ENCODE results near the gene ZDHHC6. TPM values are rescaled to one million over a fixed set of nuclear protein-coding genes. Genes with fewer than 3 reads are reported as not detected.
A peak's percentile ranks its signal among the peaks of the same experiment; 100 is the strongest.

The ZDHHC6 gene
- total and polyA plus RNA-seq, 2 donors (not counting 1 experiment from before 2014, with no cell fraction given), result 30.5 to 61.2 TPM

DNA sequence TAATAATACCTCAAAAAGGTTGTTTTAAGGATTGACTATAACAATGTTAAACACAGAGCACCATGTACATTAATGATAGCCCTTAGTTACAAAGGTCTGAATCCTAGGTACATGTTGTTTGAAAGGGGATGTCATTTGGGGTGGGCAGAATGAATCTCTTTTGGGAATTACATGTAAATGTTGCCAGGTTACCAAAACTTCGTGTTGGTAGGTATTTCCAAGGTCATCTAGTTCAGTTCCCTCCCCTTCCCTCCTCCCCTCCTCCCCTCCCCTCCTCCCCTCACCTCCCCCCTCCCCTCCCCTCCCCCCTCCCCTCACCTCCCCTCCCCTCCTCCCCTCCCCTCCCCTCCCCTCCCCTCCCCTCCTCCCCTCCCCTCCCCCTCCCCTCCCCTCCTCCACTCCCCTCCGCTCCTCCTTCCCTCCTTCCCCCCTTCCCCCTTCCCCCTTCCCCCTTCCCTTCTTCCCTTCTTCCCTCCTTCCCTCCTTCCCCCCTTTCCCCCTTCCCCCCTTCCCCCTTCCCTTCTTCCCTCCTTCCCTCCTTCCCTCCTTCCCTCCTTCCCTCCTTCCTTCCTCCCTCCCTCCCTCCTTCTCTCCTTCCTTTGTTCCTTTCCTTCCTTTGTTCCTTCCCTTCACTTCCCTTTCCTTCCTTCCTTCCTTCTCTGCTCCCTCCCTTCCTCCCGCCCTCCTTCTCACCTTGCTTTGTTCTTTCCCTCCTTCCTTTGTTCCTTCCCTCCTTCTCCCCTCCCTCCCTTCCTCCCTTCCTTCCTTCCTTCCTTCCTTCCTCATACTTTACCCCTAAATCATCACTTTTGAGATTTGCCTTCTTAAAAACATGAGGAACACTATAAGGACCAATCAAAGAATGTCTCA lies 8.4 kb upstream of the ZDHHC6 start:
- Mint-ChIP-seq H3K27me3 (no peaks in the 10 kb centered on the region), H3K9me3 (ENCODE audit: insufficient read depth) (no peaks in the 10 kb centered on the region), H3K27ac (no peak overlapping the region), H3K4me3 (no peak overlapping the region), H3K4me1 (peaks cover 13% of the 10 kb centered on the region)
- ATAC-seq (ENCODE audit: low read depth) (no peak), DNase-seq (no peak)
- Histone ChIP-seq H3K36me3 (replicated peaks in 1 of 2; ENCODE audit: control extremely low read depth in 1 of 2, control insufficient read depth in 1 of 2, extremely low read depth in 1 of 2, insufficient read depth in 2 of 2, low read length in 1 of 2) (peaks cover 0 to 4% of the 10 kb centered on the region in 2 experiments), H3K27ac (ENCODE audit: low read length in 2 of 2) (no peak overlapping the region), H3K4me2 (replicated peaks; ENCODE audit: low read depth, low read length, poor library complexity, severe bottlenecking) (no peak overlapping the region), H3K27me3 (replicated peaks in 1 of 4; ENCODE audit: control extremely low read depth in 1 of 4, control insufficient read depth in 3 of 4, insufficient read depth in 4 of 4, low read length in 3 of 4) (no peaks in the 10 kb centered on the region), H3K9ac (ENCODE audit: low read length) (no peak overlapping the region), H3K4me1 (ENCODE audit: control insufficient read depth in 2 of 2, insufficient read depth in 2 of 2, low read length in 2 of 2) (no peaks in the 10 kb centered on the region), H4K20me1 (ENCODE audit: control insufficient read depth, insufficient read depth, low read length, poor library complexity, severe bottlenecking) (peaks cover 13% of the 10 kb centered on the region), H2AFZ (ENCODE audit: insufficient read depth, low read depth, low read length, poor library complexity, severe bottlenecking) (no peak overlapping the region), H3K79me2 (ENCODE audit: control insufficient read depth, insufficient read depth, low read length) (peaks cover 69% of the 10 kb centered on the region), H3K4me3 (ENCODE audit: control extremely low read depth in 1 of 5, extremely low read depth in 1 of 5, insufficient read depth in 1 of 5, low read depth in 2 of 5, low read length in 4 of 5) (no peak overlapping the region), H3K9me3 (ENCODE audit: control extremely low read depth in 1 of 3, control insufficient read depth in 2 of 3, insufficient read depth in 1 of 3, low read length in 2 of 3) (no peaks in the 10 kb centered on the region)
- POLR2A ChIA-PET, result no interaction called here
- CTCF ChIA-PET, result interaction anchor here (0.6 kb wide), 1 partner anchor 26 kb away, joined by 3 read pairs; no protein-coding TSS in a partner anchor
- intact Hi-C loops (cut with micrococcal nuclease), result no loop called here
- WGBS (ENCODE audit: insufficient coverage), result 90% methylated on average over 1 of the region's 3 CpGs
- no peak for TF ChIP-seq EZH2 (IDR thresholded peaks at IDR 0.05; ENCODE audit: borderline replicate concordance, insufficient read depth, low read depth, low read length, poor library complexity, severe bottlenecking)
- TF ChIP-seq, protein P1, sequence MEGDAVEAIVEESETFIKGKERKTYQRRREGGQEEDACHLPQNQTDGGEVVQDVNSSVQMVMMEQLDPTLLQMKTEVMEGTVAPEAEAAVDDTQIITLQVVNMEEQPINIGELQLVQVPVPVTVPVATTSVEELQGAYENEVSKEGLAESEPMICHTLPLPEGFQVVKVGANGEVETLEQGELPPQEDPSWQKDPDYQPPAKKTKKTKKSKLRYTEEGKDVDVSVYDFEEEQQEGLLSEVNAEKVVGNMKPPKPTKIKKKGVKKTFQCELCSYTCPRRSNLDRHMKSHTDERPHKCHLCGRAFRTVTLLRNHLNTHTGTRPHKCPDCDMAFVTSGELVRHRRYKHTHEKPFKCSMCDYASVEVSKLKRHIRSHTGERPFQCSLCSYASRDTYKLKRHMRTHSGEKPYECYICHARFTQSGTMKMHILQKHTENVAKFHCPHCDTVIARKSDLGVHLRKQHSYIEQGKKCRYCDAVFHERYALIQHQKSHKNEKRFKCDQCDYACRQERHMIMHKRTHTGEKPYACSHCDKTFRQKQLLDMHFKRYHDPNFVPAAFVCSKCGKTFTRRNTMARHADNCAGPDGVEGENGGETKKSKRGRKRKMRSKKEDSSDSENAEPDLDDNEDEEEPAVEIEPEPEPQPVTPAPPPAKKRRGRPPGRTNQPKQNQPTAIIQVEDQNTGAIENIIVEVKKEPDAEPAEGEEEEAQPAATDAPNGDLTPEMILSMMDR (IDR thresholded peaks at IDR 0.05), result no peak

GRCh38 chr10:112448888-112449287 lies 2.2 kb upstream of the ZDHHC6 start:
- intact Hi-C loops (cut with micrococcal nuclease), result no loop called here
- Histone ChIP-seq H3K9me3 (ENCODE audit: control extremely low read depth in 1 of 3, control insufficient read depth in 2 of 3, insufficient read depth in 1 of 3, low read length in 2 of 3) (no peaks in the 10 kb centered on the region), H3K79me2 (ENCODE audit: control insufficient read depth, insufficient read depth, low read length) (peaks cover 76% of the 10 kb centered on the region), H3K36me3 (replicated peaks in 1 of 2; ENCODE audit: control extremely low read depth in 1 of 2, control insufficient read depth in 1 of 2, extremely low read depth in 1 of 2, insufficient read depth in 2 of 2, low read length in 1 of 2) (peaks cover 0 to 2% of the 10 kb centered on the region in 2 experiments), H2AFZ (ENCODE audit: insufficient read depth, low read depth, low read length, poor library complexity, severe bottlenecking) (no peak overlapping the region), H3K27me3 (replicated peaks in 1 of 4; ENCODE audit: control extremely low read depth in 1 of 4, control insufficient read depth in 3 of 4, insufficient read depth in 4 of 4, low read length in 3 of 4) (no peaks in the 10 kb centered on the region), H3K27ac (ENCODE audit: low read length in 2 of 2) (no peak overlapping the region), H4K20me1 (ENCODE audit: control insufficient read depth, insufficient read depth, low read length, poor library complexity, severe bottlenecking) (peaks cover 7% of the 10 kb centered on the region), H3K4me1 (ENCODE audit: control insufficient read depth in 2 of 2, insufficient read depth in 2 of 2, low read length in 2 of 2) (peaks cover 20 to 23% of the 10 kb centered on the region in 2 donors), H3K9ac (ENCODE audit: low read length) (no peak overlapping the region), H3K4me2 (replicated peaks; ENCODE audit: low read depth, low read length, poor library complexity, severe bottlenecking) (peak overlapping the region; percentile 91), H3K4me3 (ENCODE audit: control extremely low read depth in 1 of 5, extremely low read depth in 1 of 5, insufficient read depth in 1 of 5, low read depth in 2 of 5, low read length in 4 of 5) (no peak overlapping the region)
- Mint-ChIP-seq H3K27ac (peak overlapping the region; percentile 43), H3K27me3 (no peaks in the 10 kb centered on the region), H3K4me3 (peak overlapping the region; percentile 91), H3K4me1 (peaks cover 47% of the 10 kb centered on the region), H3K9me3 (ENCODE audit: insufficient read depth) (no peaks in the 10 kb centered on the region)
- ChIA-PET CTCF (interaction anchor here (1.2 kb wide), 1 partner anchor 8 kb away, joined by 3 read pairs; no protein-coding TSS in a partner anchor), POLR2A (no interaction called here)
- WGBS (ENCODE audit: insufficient coverage), result 91% methylated on average over 4 of the region's 4 CpGs
- ATAC-seq (ENCODE audit: low read depth) (no peak), DNase-seq (no peak)
- TF ChIP-seq EZH2 (IDR thresholded peaks at IDR 0.05; ENCODE audit: borderline replicate concordance, insufficient read depth, low read depth, low read length, poor library complexity, severe bottlenecking), result no peak
- TF ChIP-seq, protein P1 (IDR thresholded peaks at IDR 0.05), result no peak

Measured in B cell (primary cell).